ENCODE measurements around the gene GOLGA8O.
"Not testable (repeated sequence)": the region's sequence is repeated elsewhere in the genome, so short reads cannot be mapped to it uniquely, and the experiment has no call there.

Gene GOLGA8O, protein sequence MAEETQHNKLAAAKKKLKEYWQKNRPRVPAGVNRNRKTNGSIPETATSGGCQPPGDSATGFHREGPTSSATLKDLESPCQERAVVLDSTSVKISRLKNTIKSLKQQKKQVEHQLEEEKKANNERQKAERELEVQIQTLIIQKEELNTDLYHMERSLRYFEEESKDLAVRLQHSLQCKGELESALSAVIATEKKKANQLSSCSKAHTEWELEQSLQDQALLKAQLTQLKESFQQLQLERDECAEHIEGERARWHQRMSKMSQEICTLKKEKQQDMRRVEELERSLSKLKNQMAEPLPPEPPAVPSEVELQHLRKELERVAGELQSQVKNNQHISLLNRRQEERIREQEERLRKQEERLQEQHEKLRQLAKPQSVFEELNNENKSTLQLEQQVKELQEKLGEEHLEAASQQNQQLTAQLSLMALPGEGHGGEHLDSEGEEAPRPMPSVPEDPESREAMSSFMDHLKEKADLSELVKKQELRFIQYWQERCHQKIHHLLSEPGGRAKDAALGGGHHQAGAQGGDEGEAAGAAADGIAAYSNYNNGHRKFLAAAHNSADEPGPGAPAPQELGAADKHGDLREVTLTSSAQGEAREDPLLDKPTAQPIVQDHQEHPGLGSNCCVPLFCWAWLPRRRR

DNA sequence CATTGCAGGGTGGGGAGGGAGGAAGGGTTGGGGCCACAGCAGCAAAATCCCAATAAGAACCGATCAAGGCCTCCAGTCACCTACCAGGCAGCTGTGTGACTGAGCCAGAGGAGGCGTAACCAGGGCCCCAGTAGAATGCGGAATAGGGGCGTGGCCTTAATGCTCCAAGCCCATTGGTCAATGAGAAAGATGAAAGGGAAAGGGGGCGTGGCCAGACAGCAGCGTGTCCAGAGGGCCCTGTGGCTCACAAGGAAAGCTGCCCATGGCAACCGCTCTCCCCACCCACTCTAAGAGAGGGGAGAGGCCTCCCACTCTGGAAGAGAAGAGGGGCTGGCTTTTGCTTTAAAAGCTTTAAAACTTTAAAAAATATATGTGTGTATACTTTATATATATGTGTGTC is at the start of gene GOLGA8O:
Gene GOLGA8O (minus strand): TSS at position 101 of the 400 bp plus-strand sequence. CDS start 98 bp downstream, at position 3.
- not testable (repeated sequence) for DNase-seq (ENCODE audit: low read depth); H3K4me3 ChIP-seq (ENCODE audit: low read depth, low read length)

DNA sequence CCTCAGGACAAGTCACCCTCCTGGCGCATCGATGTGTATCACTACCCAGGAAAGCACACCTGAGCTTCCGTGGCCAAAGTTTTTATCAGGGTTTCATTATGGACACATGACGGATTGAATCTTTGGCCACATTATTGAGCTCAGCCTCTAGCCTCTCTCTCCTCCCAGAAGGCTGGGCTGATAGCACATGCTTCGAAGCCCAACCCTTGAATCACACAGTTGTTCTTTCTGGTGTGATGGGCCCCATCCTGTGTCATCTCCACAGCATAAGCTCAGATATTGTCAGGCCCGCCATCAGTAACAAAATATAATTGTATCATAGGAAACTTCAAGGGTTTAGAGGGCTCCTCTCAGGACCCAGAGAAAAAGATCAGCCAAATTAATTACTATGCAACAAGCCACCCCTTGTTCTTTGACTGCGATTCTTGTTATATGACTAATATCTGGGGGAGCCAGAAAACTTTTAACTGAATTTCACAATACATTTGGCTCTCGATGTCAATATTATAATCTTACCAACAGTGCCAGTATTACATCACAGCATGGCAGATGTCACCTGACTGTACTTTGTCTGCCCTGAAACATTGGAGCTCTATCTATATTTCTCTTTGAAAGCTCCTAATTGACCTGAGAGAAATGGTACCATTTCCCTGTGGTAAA is 48.8 kb upstream of the GOLGA8O start:
- DNase-seq (ENCODE audit: low read depth); H3K4me3 ChIP-seq (ENCODE audit: low read depth, low read length): not testable (repeated sequence)

DNA sequence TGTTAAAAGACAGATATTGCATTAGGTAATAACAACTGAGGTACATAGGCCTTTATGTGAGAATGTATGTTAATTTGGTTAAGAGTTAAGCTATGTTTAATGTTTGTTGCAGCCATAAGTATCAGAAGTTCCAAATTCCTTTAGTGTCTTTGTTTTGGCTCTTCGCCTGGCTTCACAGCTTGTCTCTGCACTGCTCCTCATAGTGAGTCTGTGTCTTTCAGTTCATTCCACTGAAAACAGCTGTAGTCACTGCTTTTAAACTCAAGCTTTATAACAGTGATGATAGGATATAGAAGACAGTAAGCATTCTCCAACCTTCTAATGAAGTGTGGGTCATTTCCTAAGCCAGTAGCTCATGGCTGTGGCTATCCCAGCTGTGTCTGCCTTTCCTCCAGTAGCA is 47.5 kb upstream of the GOLGA8O start:
- DNase-seq (ENCODE audit: low read depth); H3K4me3 ChIP-seq (ENCODE audit: low read depth, low read length): not testable (repeated sequence)

DNA sequence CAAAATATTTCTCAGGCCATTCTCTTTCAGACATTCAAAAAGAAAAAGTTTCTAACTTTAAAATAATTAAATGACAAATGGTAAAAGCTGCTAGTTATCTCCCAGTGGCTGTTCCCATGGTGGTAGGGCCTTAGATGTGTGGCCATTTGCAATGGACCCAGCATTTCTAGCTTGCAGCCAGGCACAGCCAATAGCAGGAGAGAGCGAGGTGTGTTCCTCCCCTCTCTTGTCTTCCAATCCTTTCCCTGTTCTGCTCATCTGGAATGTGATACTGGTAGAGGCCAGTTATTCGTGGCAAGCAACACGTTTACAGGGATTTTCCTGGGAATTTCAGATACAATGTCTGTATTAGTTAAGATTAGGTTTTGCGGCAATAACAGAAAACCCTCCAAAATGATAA is 37.3 kb upstream of the GOLGA8O start:
- DNase-seq (ENCODE audit: low read depth); H3K4me3 ChIP-seq (ENCODE audit: low read depth, low read length): not testable (repeated sequence)

DNA sequence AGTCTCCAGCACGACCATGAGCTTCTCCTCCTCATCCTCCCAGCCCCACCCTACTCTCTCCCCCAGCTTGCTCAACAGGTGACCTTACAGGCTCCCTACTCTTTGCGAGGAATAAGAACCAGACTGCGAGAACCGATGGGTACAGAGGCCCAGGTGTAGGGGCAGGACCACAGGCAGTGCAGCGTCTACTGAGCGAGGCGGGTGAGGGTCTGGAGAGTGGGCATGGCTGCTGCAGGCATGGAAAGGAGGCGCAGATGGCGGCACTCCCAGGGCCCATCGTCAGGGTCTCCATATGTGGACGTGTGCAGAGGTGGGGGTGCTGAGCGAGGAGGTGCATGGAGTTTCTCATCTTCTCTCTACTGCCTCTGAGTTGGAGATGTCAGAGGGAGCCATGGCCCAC is 31.0 kb upstream of the GOLGA8O start:
- H3K4me3 ChIP-seq (ENCODE audit: low read depth, low read length), result not testable (repeated sequence)

DNA sequence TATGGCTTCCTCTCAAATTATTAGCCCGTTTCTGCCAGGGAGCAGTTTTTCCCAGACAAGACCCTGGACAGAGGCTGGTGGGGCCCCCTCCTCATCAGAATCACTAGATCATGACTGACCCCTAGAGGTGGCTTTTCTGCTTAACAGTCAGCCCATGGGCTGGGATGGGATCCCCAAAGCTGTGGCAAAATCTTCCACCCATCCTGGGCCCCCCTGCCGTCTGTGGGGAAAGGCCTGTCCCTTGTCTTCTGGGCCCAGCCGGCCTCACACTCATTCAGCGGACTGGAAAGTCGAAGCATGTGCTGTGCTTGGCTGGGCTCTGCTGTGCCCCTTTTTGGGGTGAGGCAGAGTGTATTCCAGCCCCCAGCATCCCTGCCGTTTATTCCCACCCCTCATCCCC is 27.9 kb upstream of the GOLGA8O start:
- not testable (repeated sequence) for H3K4me3 ChIP-seq (ENCODE audit: low read depth, low read length)

More for the DNA sequence above, 31.0 kb upstream of the GOLGA8O start:
- not testable (repeated sequence) for DNase-seq (ENCODE audit: low read depth)

DNA sequence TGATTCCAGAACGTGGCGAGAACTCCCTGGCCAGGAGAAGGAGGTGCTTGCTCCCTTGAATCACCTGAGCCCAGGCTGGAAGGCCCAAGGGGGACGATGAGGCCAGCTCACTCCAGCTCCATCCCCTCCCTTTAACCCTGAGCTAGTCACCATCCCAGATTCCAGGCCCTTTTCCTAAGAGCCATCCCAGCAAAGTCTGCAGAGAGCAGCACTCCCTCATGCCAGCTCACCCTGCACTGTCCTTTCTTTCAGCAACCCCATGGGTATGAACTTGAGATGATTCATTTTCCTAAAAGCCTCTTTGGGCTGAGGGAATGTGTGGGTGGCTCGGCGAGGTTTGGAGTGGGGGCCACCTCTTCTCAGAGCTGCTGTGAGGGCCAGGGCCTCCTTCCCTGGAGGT is 26.2 kb upstream of the GOLGA8O start:
- DNase-seq (ENCODE audit: low read depth); H3K4me3 ChIP-seq (ENCODE audit: low read depth, low read length): not testable (repeated sequence)

More for the DNA sequence above, 27.9 kb upstream of the GOLGA8O start:
- DNase-seq (ENCODE audit: low read depth), result not testable (repeated sequence)

DNA sequence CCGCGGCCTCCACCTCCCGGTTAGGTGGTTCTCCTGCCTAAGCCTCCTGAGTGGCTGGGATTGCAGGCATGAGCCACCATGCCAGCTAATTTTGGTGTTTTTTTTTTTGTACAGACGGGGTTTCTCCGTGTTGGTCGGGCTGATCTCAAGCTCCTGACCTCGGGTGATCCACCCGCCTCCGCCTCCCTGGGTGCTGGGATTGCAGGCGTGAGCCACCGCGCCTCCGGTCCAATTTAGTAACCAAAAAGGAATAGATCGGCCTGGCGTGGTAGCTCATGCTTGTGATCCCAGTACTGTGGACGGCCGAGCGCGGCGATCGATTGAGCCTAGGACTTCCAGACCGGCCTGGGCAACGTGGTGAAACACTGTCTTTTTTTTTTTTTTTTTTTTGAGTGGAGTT is 12.6 kb upstream of the GOLGA8O start:
- DNase-seq (ENCODE audit: low read depth), result not testable (repeated sequence)

DNA sequence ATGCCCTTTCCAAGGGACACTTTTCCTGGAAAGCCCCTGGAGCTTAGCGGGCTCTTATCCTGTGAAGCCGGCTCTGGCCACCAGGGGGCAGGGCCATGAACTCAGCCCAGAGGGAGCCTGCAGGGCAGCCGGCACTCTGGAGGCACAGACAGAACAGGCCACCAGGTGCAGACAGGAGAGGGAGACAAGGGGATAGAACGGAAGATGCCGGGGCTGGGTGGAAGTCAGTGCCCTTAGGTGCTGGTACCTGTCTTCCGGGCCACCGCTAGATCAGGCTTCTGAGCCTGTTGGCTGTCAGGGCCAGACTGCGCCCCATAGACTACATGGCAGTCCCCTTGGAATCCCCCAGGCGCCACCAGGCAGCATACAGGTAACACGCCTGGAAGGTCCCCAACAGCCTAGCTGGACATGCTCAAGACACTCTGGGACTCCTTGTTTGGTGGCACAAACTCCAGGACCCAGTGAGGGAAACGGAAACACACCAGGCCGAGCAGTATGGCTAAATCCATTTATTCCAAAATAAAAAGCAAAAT is 14.9 kb downstream of the GOLGA8O start:
- not testable (repeated sequence) for H3K4me3 ChIP-seq (ENCODE audit: low read depth, low read length); DNase-seq (ENCODE audit: low read depth)

More for the DNA sequence above, 12.6 kb upstream of the GOLGA8O start:
- not testable (repeated sequence) for H3K4me3 ChIP-seq (ENCODE audit: low read depth, low read length)

DNA sequence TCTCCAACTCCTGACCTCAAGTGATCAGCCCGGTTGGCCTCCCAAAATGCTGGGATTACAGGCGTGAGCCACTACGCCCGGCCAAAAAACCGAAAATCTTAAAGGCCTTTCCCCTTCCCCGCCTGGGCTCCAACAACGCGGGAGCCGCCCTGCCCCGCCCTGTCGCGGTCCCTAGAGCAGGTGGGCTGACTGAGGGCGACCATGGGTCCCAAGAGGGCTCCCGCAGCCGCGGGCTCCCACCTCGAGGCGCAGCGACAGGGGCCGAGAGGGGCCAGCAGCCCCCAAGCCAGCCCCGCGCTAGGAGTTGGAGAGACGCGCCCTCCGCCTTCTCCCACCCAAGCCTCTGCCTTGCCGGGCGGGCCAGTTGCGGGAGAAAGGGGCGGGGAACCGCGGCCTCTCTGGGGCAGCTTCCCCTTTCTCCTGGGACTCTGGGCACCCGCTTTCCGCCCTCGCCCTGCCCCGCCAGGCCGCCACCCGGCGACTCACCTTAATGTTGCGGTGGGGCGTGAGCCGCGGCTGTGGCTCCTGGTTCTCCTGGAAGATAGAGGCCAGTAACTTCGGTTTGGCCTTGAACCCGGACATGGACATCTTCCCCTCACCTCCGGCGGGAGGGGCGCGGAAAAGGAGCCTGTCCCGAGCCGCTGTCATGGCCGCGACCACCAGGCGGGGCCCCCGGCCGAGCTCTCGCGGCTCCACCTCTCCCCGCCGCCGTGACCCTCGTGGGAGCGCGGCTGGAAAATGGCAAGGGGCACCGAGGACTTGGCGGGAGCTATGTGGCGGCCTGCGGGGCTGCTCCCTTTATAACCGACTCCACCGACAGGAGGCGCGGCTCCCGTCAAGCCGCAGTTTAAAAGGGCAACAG is 21.1 kb downstream of the GOLGA8O start:
- H3K4me3 ChIP-seq (ENCODE audit: low read depth, low read length); DNase-seq (ENCODE audit: low read depth): not testable (repeated sequence)

DNA sequence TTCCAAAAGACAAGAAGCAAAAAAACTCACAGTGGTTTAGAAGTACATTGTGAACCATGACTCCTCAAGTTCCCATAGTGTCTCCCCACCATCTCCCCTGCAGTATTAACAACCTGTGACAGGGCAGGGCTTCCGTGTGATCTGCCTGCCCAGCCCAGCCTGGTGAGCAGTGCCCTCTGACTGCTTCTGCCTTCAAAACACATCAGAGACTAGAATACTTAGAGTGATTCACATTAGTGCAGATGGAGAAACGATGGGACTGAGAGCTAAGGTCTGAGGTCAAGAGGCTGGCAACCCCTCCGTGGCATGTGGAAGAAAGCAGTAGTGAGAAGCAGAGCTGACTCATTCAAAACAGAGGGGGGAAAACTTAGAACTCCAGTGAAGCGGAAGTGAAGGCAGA is 27.8 kb downstream of the GOLGA8O start:
- not testable (repeated sequence) for H3K4me3 ChIP-seq (ENCODE audit: low read depth, low read length); DNase-seq (ENCODE audit: low read depth)

DNA sequence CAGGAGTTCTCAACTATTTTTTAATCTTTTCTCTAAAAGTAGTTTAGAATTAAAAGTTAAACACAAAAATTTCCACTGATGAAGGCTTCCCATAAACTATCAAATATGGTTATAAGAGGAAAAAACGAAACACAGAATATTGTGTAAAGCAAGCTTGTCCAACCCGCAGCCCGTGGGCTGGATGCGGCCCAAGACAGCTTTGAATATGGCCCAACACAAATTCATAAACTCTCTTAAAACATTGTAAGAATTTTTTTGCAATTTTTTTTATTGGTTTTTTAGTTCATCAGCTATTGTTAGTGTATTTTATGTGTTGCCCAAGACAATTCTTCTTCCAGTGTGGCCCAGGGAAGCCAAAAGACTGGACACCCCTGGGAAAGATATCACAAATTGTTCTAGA is 28.9 kb downstream of the GOLGA8O start:
- not testable (repeated sequence) for DNase-seq (ENCODE audit: low read depth)

DNA sequence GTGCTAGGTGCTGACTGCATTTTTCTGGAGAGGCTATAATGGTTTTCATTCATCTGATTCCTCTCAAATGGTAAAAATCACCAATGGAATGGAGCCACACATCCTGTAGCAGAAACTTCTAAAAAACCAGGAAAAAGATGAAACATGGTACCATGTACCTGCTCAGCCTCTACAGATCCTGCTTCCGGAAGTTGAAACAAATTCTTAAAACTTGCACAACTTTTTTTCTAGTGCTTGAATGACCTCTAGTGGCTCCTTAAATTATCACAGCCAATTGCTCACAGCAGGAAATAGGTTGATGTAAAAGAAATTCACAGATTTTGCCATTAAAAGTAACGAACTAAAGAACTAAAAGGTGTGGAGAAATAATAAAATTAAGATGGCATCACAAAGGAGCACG is 47.5 kb downstream of the GOLGA8O start:
- not testable (repeated sequence) for DNase-seq (ENCODE audit: low read depth); H3K4me3 ChIP-seq (ENCODE audit: low read depth, low read length)

More for the DNA sequence above, 28.9 kb downstream of the GOLGA8O start:
- not testable (repeated sequence) for H3K4me3 ChIP-seq (ENCODE audit: low read depth, low read length)

DNA sequence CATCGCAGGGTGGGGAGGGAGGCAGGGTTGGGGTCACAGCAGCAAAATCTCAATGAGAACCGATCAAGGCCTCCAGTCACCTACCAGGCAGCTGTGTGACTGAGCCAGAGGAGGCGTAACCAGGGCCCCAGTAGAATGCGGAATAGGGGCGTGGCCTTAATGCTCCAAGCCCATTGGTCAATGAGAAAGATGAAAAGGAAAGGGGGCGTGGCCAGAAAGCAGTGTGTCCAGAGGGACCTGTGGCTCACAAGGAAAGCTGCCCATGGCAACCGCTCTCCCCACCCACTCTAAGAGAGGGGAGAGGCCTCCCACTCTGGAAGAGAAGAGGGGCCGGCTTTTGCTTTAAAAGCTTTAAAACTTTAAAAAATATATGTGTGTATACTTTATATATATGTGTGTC is 52.2 kb downstream of the GOLGA8O start, which contains the start of gene GOLGA8K:
Gene GOLGA8K (minus strand): TSS at position 101 of the 400 bp plus-strand sequence. CDS start 98 bp downstream, at position 3.
- not testable (repeated sequence) for H3K4me3 ChIP-seq (ENCODE audit: low read depth, low read length); DNase-seq (ENCODE audit: low read depth)

DNA sequence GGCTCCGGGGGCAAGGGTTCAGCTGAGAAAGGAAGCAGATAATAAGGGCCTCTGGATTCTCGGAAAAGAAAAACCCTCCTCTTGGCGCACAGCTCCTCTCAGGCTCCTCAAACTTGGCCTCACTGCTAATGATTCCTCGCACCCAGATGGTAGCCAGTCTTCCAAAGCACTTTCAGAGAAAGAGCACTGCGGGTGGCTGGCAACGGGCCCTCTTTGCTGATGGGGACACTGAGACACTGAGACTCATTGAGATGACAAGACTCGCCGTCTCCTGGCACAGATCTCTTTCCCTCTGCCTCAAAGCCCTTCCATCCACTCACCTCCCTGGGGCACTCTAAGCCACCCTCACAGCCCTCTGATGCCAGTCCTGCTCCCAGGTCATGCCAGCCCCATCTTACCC is 58.9 kb downstream of the GOLGA8O start:
- not testable (repeated sequence) for H3K4me3 ChIP-seq (ENCODE audit: low read depth, low read length); DNase-seq (ENCODE audit: low read depth)
